GM18520 (cell line): ENCODE measurements around the gene CYB561D1.

Experiments used
- ATAC-seq: cut with Tn5 transposase; IDR thresholded peaks from one replicate; pipeline ENCODE4 v1.9.1; 2021; ENCODE audit not compliant: unreplicated experiment

Gene CYB561D1

GRCh38 chr1:109546311-109547109, 52.6 kb downstream of the CYB561D1 start:
- ATAC-seq = peak; percentile 35

DNA sequence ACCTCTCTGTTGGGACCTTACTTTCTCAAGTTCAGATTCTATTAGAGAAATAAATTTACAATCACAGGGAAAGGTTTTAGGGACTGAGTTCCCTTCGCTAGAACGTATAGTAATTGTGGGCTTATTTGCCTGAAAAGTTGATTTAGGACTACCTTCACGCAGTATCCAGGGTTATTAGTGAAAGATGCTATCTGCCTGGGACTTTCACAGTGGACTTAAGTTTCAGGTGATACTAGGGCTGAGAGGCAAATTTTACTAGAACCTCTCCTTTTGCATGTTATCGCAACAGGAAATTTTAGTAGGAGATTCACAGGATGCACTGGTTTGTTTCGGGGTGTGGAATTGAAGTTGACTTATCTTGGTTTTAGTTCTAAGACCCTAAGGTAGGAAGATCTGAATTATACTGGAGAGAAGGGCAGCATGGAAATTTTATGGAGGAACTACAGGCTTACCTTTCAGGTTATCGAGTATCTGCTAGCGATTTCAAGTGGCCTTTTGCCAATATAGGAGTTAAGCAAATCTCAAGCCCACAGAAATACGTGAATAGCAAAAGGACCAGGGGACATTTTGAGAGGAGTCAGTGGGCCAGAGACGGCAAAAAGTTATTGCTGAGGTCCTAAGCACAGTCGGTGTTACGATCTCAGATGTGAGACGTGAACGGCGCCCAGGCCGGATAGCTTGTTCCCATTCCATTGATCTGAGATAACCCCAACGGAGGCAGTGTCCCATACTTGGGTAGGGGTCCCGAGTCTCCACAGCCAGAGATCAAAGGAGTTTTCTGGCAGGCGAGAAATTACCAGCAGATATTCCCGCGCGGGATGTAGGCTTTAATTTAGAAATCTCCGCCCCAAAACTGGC, 53.8 kb downstream of the CYB561D1 start:
- no peak for ATAC-seq

DNA sequence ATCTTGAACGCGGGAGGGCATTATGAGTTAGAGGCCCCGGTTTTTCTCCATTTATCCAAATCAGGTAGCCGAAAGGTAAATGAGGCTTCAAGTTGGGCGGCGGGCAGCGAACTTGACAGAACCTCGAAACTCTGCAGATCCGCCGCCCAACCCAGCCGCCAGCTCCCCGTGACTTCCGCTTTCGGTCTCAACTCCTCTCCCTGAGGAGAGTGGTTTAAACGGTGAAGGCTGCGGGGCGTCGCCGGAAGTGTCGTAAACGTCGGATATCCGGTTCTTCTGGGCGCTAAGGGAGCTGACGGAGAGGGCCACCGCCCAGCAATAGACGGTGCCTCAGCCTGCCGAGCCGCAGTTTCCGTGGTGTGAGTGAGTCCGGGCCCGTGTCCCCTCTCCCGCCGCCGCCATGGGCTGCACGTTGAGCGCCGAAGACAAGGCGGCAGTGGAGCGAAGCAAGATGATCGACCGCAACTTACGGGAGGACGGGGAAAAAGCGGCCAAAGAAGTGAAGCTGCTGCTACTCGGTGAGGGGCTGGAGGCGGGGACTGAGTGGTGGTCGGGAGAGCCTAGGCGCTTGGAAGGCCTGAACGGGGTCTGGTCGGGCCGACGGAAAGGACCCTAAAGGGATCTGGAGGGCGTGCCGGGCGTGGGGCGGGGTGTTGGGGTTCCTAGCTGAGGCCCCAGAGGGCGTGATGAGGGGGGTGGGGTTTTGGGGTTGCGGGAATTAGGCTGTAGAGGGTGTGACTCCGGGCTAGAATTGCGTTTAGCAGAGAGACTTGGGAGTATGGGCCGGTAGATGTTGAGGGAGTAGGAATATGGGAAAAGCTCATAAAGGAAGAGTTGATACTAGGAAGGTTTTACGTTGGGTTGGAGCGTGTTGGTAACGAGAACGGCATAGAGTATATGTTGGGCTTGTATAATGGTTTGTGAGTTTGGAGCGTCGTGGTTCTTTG, 54.7 kb downstream of the CYB561D1 start, which contains the start of gene GNAI3:
TSS of gene GNAI3 (plus strand) at position 295 of the 947 bp plus-strand sequence. CDS start at position 401, 106 bp downstream.
- peak; percentile 76 for ATAC-seq
